Left cardiac atrium (tissue), 4 donors: ENCODE measurements around the gene SIN3A. TPM values are rescaled to one million over a fixed set of nuclear protein-coding genes. Genes with fewer than 3 reads are reported as not detected.
"Not testable (repeated sequence)": the region's sequence is repeated elsewhere in the genome, so short reads cannot be mapped to it uniquely, and the experiment has no call there.

Source experiments
- ATAC-seq, 2 donors: fragments of 200-7000 bp; cut with Tn5 transposase; one replicate each; pipeline ENCODE4 v1.9.1; 2020; ENCODE audit warnings: mild to moderate bottlenecking in 2 of 2, moderate library complexity in 2 of 2
- DNase-seq: peaks from one replicate; pipeline ENCODE4 v3.0.0-alpha.2; 2020
- intact Hi-C, 2 donors: fragments of 100-400 bp; cut with DNase I; formaldehyde crosslinking; loops; one replicate each; pipeline versions ENCODE4 v1.14.1 to v1.15.1; 2022 to 2023
- long read RNA-seq: library from polyadenylated mRNA; unstranded; transcript quantifications from one replicate; pipeline ENCODE4 v2.0.0, GENCODE V29; 2021
- total RNA-seq, 2 donors: library from RNA; stranded (reverse); fragmentation: NEBNext Ultra II Directional; extraction: Animal tissue kit (Norgen Biotek cat#: 25700); gene quantifications; one replicate each; pipeline ENCODE4 v1.2.1, GENCODE V29; 2021
- donor health status: DM: no; HTN: yes; CAD: no.
- donor health status: DM: no; HTN: yes; CAD: no; lungs with severe emphysema.
- donor health status: DM: yes; HTN: yes; CAD: no.
- donor health status: Dilated cardiomyopathy.

The SIN3A gene
- total RNA-seq: 10 to 100 TPM; 32.3 to 37.2 TPM
- long read RNA-seq, full-length matches to known transcripts: 1 of 17 reads
- long read RNA-seq, partial matches to known transcripts: 11 of 17 reads
- long read RNA-seq, other reads (novel, unspliced or antisense): 5 of 17 reads

DNA sequence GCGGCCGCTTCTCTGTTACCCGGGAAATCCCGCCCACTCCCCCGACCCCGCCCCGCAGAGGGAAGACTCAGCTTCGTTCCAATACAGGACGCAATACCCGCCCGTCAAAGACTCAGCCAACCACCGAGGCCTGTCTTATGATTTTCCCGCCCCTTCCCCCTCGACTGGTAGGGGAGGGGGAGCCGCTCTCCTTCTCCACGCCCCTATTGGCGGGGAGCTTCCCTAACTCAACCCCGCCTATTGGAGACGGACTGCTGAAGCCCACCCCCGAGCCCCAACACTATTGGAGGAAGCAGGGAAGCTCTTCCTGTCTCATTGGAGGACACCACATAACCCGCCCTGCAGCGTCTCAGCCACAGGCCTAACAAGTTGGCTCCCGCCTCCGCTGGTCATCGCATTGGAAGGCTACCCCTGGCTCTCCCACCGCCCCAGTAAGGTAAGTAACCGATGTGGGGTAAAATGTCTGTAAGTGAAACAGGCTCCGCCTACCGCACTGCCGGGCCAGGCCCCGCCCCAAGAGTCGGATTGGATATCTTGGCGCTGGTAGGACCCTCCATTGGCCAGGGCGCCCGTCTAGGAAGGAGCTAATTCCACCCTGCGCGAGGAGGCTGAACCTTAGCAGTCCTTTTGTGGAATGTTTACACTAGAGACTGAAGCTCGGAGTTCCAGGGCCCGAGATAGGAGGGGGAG, at the start of gene SIN3A:
Gene SIN3A (minus strand): TSS at position 17 of the 690 bp plus-strand sequence. CDS start 21,315 bp downstream, outside the sequence.
- intact Hi-C loops: loop anchor here in 1 of 2 donors (10.0 kb wide), 1 partner anchor 123 kb away; the partner anchor contains the start of gene PTPN9
- peak; percentile 60 to 69 for ATAC-seq
- peak; percentile 99 for DNase-seq

DNA sequence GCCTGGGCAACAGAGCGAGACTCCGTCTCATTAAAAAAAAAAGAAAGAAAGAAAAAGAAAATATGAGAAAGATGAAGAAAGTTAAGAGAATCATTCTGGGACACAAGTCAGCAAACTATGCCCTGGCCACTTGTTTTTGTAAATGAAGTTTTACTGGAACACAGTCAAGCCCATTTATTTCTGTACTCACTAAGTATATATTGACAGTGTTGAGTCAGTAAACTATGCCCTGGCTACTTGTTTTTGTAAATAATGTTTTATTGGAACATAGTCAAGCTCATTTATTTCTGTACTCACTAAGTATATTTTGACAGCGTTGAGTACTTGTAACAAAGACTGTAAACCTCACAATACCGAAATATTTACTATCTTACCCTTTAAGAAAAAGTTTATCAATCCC, 42.2 kb upstream of the SIN3A start:
- intact Hi-C loops: no loop called here
- DNase-seq (no peak), ATAC-seq (no peak)

DNA sequence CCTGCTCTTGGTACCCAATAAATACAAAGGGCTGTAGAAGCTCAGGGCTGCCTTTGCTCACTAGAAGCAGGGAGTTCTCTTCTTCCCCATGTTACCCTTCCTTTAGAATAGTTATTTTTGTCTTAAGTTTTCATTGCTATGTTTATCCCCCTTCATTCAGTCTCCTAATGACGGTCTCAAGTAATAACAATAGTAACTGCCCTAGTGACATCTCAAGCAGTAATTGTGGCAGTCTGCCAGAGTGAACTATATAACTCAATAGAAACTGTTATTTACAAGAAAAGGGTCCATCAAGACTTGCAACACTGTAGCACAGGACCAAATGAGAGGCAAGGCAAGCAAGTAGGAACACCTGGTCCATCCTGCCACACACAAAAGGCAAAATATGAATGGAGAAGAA, 32.5 kb upstream of the SIN3A start:
- ATAC-seq (no peak), DNase-seq (no peak)
- intact Hi-C loops: no loop called here

- DNase-seq, intact Hi-C loops, ATAC-seq: not testable (repeated sequence)
Observed at GRCh38 chr15:75483556-75483955, 32.1 kb upstream of the SIN3A start.

DNA sequence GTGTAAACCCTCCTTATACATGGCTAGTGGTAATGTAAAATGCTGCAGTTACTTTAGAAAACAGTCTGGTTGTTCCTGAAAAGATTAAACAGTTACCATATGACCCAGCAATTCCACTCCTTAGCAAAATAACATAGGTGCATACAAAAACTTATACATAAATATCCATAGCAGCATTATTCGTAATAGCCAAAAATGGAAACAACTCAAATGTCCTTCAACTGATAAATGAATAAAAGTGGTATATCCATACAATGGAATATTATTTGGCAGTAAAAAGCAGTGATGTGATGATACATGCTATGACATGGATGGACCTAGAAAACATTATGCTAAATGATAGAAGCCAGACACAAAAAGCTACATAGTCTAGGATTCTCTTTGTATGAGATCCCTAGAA, 31.6 kb upstream of the SIN3A start:
- DNase-seq: no peak
- intact Hi-C loops: no loop called here
- no peak for ATAC-seq

DNA sequence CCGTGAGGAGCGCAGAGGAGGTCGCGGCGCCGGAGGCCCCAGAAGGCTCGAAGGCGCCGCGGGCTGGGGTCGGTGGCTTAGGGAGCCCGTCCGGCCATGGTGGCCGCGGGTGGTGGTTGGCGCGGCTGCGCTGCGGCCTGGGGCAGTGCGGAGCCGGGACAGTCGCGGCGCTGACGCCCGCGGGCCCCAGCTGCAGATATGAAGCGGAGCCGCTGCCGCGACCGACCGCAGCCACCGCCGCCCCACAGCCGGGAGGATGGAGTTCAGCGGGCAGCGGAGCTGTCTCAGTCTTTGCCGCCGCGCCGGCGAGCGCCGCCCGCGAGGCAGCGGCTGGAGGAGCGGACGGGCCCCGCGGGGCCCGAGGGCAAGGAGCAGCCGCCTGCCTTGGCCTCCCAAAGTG, 29.0 kb upstream of the SIN3A start:
- DNase-seq, ATAC-seq, intact Hi-C loops: not testable (repeated sequence)

GRCh38 chr15:75479670-75480069, 28.2 kb upstream of the SIN3A start:
- intact Hi-C loops: no loop called here
- ATAC-seq (peak in 1 of 2 donors; percentile 74), DNase-seq (no peak)

DNA sequence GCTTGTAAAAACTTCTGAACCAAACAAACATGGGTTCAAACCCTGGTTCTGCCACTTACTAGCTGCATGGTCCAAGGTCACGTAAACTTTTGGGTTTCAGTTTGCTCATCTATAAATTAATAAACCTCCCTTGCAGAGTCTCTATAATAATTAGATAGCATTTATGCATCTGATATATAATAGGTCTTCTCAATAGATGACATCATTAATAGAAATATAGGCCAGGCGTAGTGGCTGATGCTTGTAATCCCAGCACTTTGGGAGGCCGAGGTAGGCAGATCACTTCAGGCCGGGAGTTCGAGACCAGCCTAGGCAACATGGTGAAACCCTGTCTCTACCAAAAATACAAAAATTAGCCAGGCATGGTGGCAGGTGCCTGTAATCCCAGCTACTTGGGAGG, 25.6 kb upstream of the SIN3A start:
- ATAC-seq, DNase-seq, intact Hi-C loops: not testable (repeated sequence)

- intact Hi-C loops: no loop called here
- ATAC-seq: no peak
- no peak for DNase-seq
Observed at GRCh38 chr15:75468913-75469598, 17.6 kb upstream of the SIN3A start.

- no peak for DNase-seq
- intact Hi-C loops: no loop called here
- no peak for ATAC-seq
Observed at GRCh38 chr15:75460646-75461045, 9.2 kb upstream of the SIN3A start.

DNA sequence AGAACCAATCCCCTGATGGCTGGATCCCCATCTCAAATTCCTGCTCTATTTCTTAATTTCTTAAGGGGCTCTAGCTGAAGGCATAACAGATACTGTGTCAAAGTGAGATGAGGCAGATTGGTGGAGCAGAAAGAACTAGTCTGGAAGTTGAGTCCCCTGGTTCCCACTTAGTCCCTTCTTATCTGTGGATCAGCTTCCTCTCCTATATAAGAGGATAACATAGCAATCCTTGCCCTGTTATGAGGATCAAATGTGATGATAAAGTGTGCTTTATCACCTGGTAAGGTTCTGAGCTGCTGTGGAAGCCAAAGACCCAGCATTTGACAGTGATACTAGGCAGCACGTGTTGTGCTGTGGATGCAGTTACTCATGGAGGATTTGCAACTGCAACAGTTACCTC, 8.1 kb upstream of the SIN3A start:
- intact Hi-C loops: loop anchor here in 1 of 2 donors (10.0 kb wide), 1 partner anchor 115 kb away; the partner anchor contains the start of gene PTPN9
- DNase-seq (no peak), ATAC-seq (no peak)

GRCh38 chr15:75456710-75457109, 5.2 kb upstream of the SIN3A start:
- intact Hi-C loops: loop anchor here in 1 of 2 donors (10.0 kb wide), 1 partner anchor 118 kb away; the partner anchor contains the start of gene PTPN9
- DNase-seq (no peak), ATAC-seq (no peak)

- DNase-seq (no peak), ATAC-seq (no peak)
- intact Hi-C loops: loop anchor here in 1 of 2 donors (10.0 kb wide), 1 partner anchor 119 kb away; the partner anchor contains the start of gene PTPN9
Observed at GRCh38 chr15:75455982-75456531, 4.6 kb upstream of the SIN3A start.

DNA sequence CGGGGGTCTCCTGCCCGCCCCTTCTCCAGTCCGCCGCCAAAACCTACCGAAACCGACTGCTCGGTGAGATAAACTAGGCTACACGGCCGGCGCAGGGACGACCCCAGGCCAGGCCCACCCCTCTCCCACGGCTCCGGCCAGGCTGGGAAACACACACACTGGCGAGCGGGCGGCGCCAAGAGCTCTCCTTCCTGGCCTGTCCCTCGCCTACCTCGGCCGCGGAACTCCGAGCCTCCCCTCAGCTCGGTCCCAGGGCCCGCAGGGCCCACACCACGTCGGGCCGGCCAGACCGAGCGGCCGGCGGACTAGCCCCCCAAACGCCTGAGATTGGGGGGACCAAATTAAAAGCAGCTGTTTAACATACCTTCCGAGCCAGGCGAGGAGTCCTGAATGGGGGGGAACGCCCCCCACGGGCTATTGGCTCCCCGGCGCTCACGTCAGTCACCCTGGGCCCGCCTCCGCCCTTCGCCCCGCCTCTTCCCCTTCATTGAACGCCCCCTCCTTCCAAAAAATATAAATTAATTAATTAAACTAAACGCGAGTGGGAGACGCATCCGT, 4.0 kb upstream of the SIN3A start:
- DNase-seq: peak; percentile 91
- peak; percentile 6 to 17 for ATAC-seq
- intact Hi-C loops: loop anchor here in 1 of 2 donors (10.0 kb wide), 1 partner anchor 119 kb away; the partner anchor contains the start of gene PTPN9

DNA sequence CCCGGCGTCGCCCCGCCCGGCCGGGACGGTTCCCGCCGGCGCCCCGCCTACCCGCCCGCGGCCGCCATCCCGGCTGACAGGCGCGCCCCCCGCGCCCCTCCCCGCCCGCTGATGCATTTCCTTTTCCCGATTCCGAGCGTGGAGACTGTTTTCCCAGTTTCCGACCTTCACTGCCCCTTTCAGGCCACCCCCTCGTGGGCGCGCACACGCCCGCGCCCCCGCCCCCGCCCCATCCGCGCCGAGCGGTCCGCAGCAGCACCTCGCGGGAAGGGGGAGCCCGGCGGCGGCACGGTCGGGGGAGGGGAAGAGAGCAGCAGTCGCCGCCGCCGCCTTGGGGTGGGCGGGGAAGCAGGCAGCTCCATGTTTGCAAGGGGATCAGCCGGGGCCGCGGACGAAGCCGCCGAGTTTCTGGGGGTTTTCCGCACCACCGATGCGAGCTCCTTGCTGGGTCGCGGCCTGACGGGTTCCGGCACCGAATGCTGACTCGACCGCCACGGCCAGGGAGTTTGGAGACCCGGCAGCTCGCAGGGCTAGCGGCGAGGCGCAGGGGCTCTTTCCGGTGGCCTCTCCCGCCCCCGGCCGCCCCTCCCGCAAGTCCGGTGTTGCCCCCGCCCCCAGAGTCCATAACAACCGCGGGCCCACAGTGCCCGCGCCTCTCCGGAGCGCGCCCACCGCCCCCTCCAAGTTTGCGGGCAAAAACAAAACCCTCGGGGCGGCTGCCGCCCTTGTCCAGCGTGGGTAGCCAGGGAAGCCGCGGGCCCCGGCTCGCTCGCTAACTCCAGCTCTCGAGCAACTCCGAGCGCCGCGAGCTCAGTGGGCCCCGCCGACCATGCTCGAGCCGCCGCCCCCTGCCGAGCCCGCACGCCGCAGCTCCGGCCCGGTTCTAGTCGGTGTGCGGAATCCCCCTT, 3.2 kb upstream of the SIN3A start:
- DNase-seq: no peak
- ATAC-seq: peak in 1 of 2 donors; percentile 6
- intact Hi-C loops: loop anchor here in 1 of 2 donors (10.0 kb wide), 1 partner anchor 120 kb away; the partner anchor contains the start of gene PTPN9

- peak; percentile 62 to 66 for ATAC-seq
- DNase-seq: peak; percentile 98
- intact Hi-C loops: loop anchor here in 1 of 2 donors (10.0 kb wide), 1 partner anchor 121 kb away; the partner anchor contains the start of gene PTPN9
Observed at GRCh38 chr15:75453703-75454470, 2.4 kb upstream of the SIN3A start.
